ENCODE measurements around the gene SMPDL3B.
"Not testable (repeated sequence)": the region's sequence is repeated elsewhere in the genome, so short reads cannot be mapped to it uniquely, and the experiment has no call there.

The SMPDL3B gene

DNA sequence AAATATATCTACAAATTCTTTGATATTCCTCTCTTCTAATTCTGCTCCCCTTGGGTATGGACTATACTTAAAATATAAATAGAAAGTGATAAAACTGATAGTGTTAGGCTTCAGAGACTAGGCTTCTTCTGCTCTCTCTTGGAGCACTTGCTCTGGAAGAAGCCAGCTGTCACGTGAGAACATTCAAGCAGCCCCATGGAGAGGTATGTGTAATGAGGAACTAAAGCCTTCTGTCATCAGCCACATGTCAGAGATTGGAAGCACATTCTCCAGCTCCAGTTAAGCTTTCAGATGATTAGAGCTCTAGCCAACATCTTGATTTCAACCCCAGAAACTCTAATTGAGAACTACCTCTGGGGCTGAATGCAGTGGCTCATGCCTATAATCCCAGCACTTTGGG lies 59.3 kb downstream of the SMPDL3B start:
- CTCF ChIA-PET: interaction anchor here (1.4 kb wide), 1 partner anchor 136 kb away, joined by 4 read pairs; no protein-coding TSS in a partner anchor
- TF ChIP-seq CTCF (conservative IDR thresholded peaks at IDR 0.05; ENCODE audit: low read depth): no peak
- no peak for DNase-seq (ENCODE audit: low spot score)

DNA sequence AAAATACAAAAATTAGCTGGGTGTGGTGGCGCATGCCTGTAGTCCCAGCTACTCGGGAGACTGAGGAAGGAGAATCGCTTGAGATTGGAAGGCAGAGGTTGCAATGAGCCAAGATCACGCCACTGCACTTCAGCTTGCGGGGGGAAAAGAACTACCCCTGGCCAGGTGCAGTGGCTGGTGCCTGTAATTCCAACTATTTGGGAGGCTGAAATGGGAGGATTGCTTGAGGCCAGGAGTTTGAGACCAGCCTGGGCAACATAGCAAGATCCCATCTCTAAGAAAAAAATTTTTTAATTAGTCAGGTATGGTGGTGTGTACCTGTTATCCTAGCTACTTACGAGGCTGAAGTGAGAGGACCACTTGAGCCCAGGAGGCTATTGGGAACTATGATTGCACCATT lies 59.7 kb downstream of the SMPDL3B start:
- DNase-seq (ENCODE audit: low spot score); POLR2A ChIA-PET (ENCODE audit: low non-redundant PET); H3K27ac ChIP-seq: not testable (repeated sequence)
- CTCF ChIA-PET: interaction anchor here (1.4 kb wide), 1 partner anchor 137 kb away, joined by 4 read pairs; no protein-coding TSS in a partner anchor

More for the DNA sequence above, 59.3 kb downstream of the SMPDL3B start:
- no peak overlapping the region for H3K27ac ChIP-seq
- POLR2A ChIA-PET (ENCODE audit: low non-redundant PET): interaction anchor here (0.5 kb wide), 1 partner anchor 9 kb away, joined by 3 read pairs; no protein-coding TSS in a partner anchor

- ChIA-PET POLR2A (ENCODE audit: low non-redundant PET) (no interaction called here), CTCF (no interaction called here)
- H3K27ac ChIP-seq: no peak overlapping the region
- TF ChIP-seq CTCF (conservative IDR thresholded peaks at IDR 0.05; ENCODE audit: low read depth): no peak
- no peak for DNase-seq (ENCODE audit: low spot score)
Observed at GRCh38 chr1:27999055-27999454, 64.3 kb downstream of the SMPDL3B start.

- DNase-seq (ENCODE audit: low spot score): no peak
- no peak for TF ChIP-seq CTCF (conservative IDR thresholded peaks at IDR 0.05; ENCODE audit: low read depth)
- POLR2A ChIA-PET (ENCODE audit: low non-redundant PET): no interaction called here
- CTCF ChIA-PET: no interaction called here
- no peak overlapping the region for H3K27ac ChIP-seq
Observed at GRCh38 chr1:28002600-28002999, 67.8 kb downstream of the SMPDL3B start.

DNA sequence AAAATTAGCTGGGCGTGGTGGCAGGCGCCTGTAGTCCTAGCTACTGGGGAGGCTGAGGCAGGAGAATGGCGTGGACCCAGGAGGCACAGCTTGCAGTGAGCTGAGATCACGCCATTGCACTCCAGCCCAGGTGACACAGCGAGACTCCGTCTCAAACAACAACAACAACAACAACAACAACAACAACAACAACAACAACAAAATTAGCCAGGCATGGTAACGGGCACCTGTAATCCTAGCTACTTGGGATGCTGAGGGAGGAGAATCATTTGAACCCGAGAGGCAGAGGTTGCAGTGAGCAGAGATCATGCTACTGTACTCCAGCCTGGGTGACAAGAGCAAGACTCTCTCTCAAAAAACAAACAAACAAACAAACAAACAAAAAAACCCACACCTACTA lies 68.3 kb downstream of the SMPDL3B start:
- H3K27ac ChIP-seq; DNase-seq (ENCODE audit: low spot score): not testable (repeated sequence)
- CTCF ChIA-PET: interaction anchor here (0.6 kb wide), 1 partner anchor 58 kb away, joined by 4 read pairs; no protein-coding TSS in a partner anchor
- POLR2A ChIA-PET (ENCODE audit: low non-redundant PET): interaction anchor here (0.7 kb wide), 1 partner anchor 9 kb away, joined by 3 read pairs; no protein-coding TSS in a partner anchor

All from RWPE1 (cell line).